Measurements from ENCODE around the gene RFPL3.
"Not testable (repeated sequence)": the region's sequence is repeated elsewhere in the genome, so short reads cannot be mapped to it uniquely, and the experiment has no call there.

DNA sequence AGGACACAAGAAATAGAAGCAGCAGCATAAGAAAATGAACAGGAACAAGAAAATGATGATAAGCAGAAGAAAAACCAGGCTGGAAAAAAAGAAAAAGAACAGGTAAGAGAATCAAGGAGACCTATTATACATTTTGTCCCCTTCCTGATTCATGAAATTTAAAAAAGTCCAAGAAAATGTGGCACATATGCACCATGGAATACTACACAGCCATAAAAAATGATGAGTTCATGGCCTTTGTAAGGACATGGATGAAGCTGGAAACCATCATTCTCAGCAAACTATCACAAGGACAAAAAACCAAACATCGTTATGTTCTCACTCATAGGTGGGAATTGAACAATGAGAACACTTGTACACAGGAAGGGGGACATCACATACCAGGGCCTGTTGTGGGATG, 5.8 kb upstream of the RFPL3 start:
- not testable (repeated sequence) for TF ChIP-seq YY1 (IDR thresholded peaks at IDR 0.05; ENCODE audit: insufficient read depth, insufficient read length); ZNF274 (IDR thresholded peaks at IDR 0.05; ENCODE audit: low read depth, low read length)

All from NT2/D1 (cell line).